ENCODE data around the gene ADCY5. TPM values are rescaled to one million over a fixed set of nuclear protein-coding genes. Genes with fewer than 3 reads are reported as not detected.

Gene ADCY5
- polyA plus RNA-seq, 1 experiment: 0.21 TPM

- no peak for DNase-seq (ENCODE audit: low read depth)
- POLR2A ChIA-PET: no interaction called here
- TF ChIP-seq, protein P1, sequence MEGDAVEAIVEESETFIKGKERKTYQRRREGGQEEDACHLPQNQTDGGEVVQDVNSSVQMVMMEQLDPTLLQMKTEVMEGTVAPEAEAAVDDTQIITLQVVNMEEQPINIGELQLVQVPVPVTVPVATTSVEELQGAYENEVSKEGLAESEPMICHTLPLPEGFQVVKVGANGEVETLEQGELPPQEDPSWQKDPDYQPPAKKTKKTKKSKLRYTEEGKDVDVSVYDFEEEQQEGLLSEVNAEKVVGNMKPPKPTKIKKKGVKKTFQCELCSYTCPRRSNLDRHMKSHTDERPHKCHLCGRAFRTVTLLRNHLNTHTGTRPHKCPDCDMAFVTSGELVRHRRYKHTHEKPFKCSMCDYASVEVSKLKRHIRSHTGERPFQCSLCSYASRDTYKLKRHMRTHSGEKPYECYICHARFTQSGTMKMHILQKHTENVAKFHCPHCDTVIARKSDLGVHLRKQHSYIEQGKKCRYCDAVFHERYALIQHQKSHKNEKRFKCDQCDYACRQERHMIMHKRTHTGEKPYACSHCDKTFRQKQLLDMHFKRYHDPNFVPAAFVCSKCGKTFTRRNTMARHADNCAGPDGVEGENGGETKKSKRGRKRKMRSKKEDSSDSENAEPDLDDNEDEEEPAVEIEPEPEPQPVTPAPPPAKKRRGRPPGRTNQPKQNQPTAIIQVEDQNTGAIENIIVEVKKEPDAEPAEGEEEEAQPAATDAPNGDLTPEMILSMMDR (IDR thresholded peaks at IDR 0.05; ENCODE audit: insufficient read depth, low read depth, low read length): no peak
- CTCF ChIA-PET: interaction anchor here (1.5 to 13.9 kb wide), 2 partner anchors 10 to 151 kb away, joined by 5 to 200 read pairs; no protein-coding TSS in a partner anchor
- Histone ChIP-seq H3K36me3 (ENCODE audit: control insufficient read depth, insufficient read depth, low read length) (no peaks in the 10 kb centered on the region), H3K27me3 (ENCODE audit: control insufficient read depth, insufficient read depth, low read length) (peaks cover 6% of the 10 kb centered on the region; the same call in 1 of the 2 replicates), H3K4me3 (ENCODE audit: low read depth, low read length) (no peak overlapping the region)
These were observed 112.4 kb downstream of the ADCY5 start for GRCh38 chr3:123336441-123336851.

GRCh38 chr3:123336001-123336400 lies 112.9 kb downstream of the ADCY5 start:
- Histone ChIP-seq H3K27me3 (ENCODE audit: control insufficient read depth, insufficient read depth, low read length) (peaks cover 6% of the 10 kb centered on the region; the same call in 1 of the 2 replicates), H3K36me3 (ENCODE audit: control insufficient read depth, insufficient read depth, low read length) (no peaks in the 10 kb centered on the region), H3K4me3 (ENCODE audit: low read depth, low read length) (no peak overlapping the region)
- DNase-seq (ENCODE audit: low read depth): no peak
- TF ChIP-seq, protein P1 (IDR thresholded peaks at IDR 0.05; ENCODE audit: insufficient read depth, low read depth, low read length): no peak
- POLR2A ChIA-PET: no interaction called here
- CTCF ChIA-PET: interaction anchor here (13.9 kb wide), 1 partner anchor 152 kb away, joined by 200 read pairs; no protein-coding TSS in a partner anchor

DNA sequence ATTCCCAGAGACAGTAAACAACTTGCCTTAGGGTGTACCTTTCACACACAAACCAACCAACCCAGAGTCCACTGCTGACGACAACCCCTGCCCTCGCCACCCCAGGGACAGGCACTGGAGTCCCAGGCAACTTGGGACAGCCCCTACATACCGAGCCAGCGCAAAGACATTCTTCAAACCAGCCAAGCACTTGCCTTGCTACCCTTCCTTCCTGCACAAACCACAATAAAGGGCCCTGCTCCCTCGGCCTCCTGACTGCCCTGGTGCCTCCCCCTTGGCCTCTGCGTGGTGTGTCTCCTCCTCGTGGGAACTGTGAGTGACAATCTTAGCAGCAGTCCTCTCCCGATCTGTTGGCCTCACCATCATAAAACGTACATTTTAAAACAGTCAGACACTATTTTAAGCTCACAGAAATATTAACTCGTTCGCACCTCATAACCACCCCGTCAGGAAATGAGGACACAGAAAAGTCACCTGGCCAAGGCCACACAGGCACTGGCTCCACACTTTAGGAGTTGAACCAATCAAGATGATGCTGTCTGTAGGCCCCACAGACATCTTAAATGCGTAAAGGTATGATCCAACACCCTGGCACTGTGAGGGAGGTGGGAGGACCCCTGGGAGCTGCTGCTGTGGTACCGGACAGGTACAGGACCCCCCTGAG lies 113.8 kb downstream of the ADCY5 start:
- POLR2A ChIA-PET: no interaction called here
- CTCF ChIA-PET: interaction anchor here (13.9 kb wide), 1 partner anchor 153 kb away, joined by 200 read pairs; no protein-coding TSS in a partner anchor
- Histone ChIP-seq H3K27me3 (ENCODE audit: control insufficient read depth, insufficient read depth, low read length) (peaks cover 4% of the 10 kb centered on the region; the same call in 1 of the 2 replicates), H3K36me3 (ENCODE audit: control insufficient read depth, insufficient read depth, low read length) (no peaks in the 10 kb centered on the region), H3K4me3 (ENCODE audit: low read depth, low read length) (no peak overlapping the region)
- TF ChIP-seq, protein P1 (IDR thresholded peaks at IDR 0.05; ENCODE audit: insufficient read depth, low read depth, low read length): no peak
- DNase-seq (ENCODE audit: low read depth): no peak

DNA sequence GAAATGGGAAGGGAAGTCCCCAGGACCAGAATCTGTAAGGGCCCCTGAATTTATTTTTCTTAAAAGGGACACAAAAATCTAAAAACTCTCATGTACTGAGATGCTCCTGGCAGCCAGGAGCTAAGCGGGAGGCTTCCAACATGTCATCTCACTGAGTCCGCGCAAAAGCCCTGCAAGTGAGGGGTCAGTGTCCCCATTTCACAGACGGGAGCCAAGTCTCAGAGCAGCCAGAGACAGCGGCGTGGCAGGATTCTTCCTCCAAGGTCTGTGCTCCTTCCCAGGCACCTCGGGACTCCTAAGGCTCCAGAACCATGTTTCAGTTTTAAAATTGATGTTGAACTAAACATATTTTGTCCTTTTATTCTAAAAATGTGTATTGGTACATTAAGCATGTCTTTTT lies 114.8 kb downstream of the ADCY5 start:
- Histone ChIP-seq H3K36me3 (ENCODE audit: control insufficient read depth, insufficient read depth, low read length) (no peaks in the 10 kb centered on the region), H3K27me3 (ENCODE audit: control insufficient read depth, insufficient read depth, low read length) (peaks cover under 1% of the 10 kb centered on the region; the same call in 1 of the 2 replicates), H3K4me3 (ENCODE audit: low read depth, low read length) (no peak overlapping the region)
- ChIA-PET POLR2A (no interaction called here), CTCF (interaction anchor here (13.9 kb wide), 1 partner anchor 154 kb away, joined by 200 read pairs; no protein-coding TSS in a partner anchor)
- TF ChIP-seq, protein P1 (IDR thresholded peaks at IDR 0.05; ENCODE audit: insufficient read depth, low read depth, low read length): no peak
- no peak for DNase-seq (ENCODE audit: low read depth)

GRCh38 chr3:123333401-123333800 lies 115.5 kb downstream of the ADCY5 start:
- Histone ChIP-seq H3K27me3 (ENCODE audit: control insufficient read depth, insufficient read depth, low read length) (no peaks in the 10 kb centered on the region; the same call in 1 of the 2 replicates), H3K4me3 (ENCODE audit: low read depth, low read length) (no peak overlapping the region), H3K36me3 (ENCODE audit: control insufficient read depth, insufficient read depth, low read length) (no peaks in the 10 kb centered on the region)
- TF ChIP-seq, protein P1 (IDR thresholded peaks at IDR 0.05; ENCODE audit: insufficient read depth, low read depth, low read length): no peak
- CTCF ChIA-PET: interaction anchor here (13.9 kb wide), 1 partner anchor 154 kb away, joined by 200 read pairs; no protein-coding TSS in a partner anchor
- POLR2A ChIA-PET: no interaction called here
- no peak for DNase-seq (ENCODE audit: low read depth)
